HEK293 (cell line): ENCODE measurements around the gene RAI14.

Experiments used
- CTCF ChIP-seq: fragments of 450-650 bp; formaldehyde crosslinking; IDR thresholded peaks from 2 replicates; pipeline ENCODE4 v1.5.1; 2016; ENCODE audit warnings: missing biosample characterization, missing genetic modification characterization
- YY1 ChIP-seq: fragments of 450-650 bp; formaldehyde crosslinking; IDR thresholded peaks from 2 replicates; pipeline ENCODE4 v1.5.1; 2018; ENCODE audit warnings: missing biosample characterization, missing genetic modification characterization

GRCh38 chr5:34608368-34608767 is 47.8 kb upstream of the RAI14 start:
- TF ChIP-seq CTCF (tag by site-specific recombination) (peak; percentile 15; the same call in 1 of the 2 replicates), YY1 (no peak)
